Ishikawa (cell line): ENCODE measurements around the gene CRTAC1.

Experiments used
- CEBPB ChIP-seq: IDR thresholded peaks from 2 replicates; pipeline ENCODE4 v1.6.1; 2012
- CREB1 ChIP-seq: IDR thresholded peaks from 2 replicates; pipeline ENCODE4 v1.6.1; 2012; ENCODE audit warnings: low read depth
- EGR1 ChIP-seq: IDR thresholded peaks from 2 replicates; pipeline ENCODE4 v1.6.1; 2012
- EP300 ChIP-seq: IDR thresholded peaks from 2 replicates; pipeline ENCODE4 v1.6.1; 2012; ENCODE audit warnings: borderline replicate concordance
- FOXM1 ChIP-seq: IDR thresholded peaks from 2 replicates; pipeline ENCODE4 v1.6.1; 2012; ENCODE audit warnings: low read depth, borderline replicate concordance
- NFIC ChIP-seq: IDR thresholded peaks from 2 replicates; pipeline ENCODE4 v1.6.1; 2012
- RAD21 ChIP-seq: IDR thresholded peaks from 2 replicates; pipeline ENCODE4 v1.6.1; 2012; ENCODE audit warnings: low read depth
- TAF1 ChIP-seq: IDR thresholded peaks from 2 replicates; pipeline ENCODE4 v1.6.1; 2012; ENCODE audit warnings: low read depth, mild to moderate bottlenecking
- TCF12 ChIP-seq: IDR thresholded peaks from 2 replicates; pipeline ENCODE4 v1.6.1; 2012; ENCODE audit warnings: low read depth
- TEAD4 ChIP-seq: IDR thresholded peaks from 2 replicates; pipeline ENCODE4 v1.6.1; 2012
- YY1 ChIP-seq: IDR thresholded peaks from 2 replicates; pipeline ENCODE4 v1.6.1; 2012; ENCODE audit warnings: low read depth
- ZBTB7A ChIP-seq: IDR thresholded peaks from 2 replicates; pipeline ENCODE4 v1.6.1; 2012; ENCODE audit warnings: low read depth
- TF ChIP-seq, protein P1 (sequence below): IDR thresholded peaks from 2 replicates; pipeline ENCODE4 v1.6.1; 2012; ENCODE audit warnings: low read depth, mild to moderate bottlenecking
- TF ChIP-seq, protein P2 (sequence below): IDR thresholded peaks from 2 replicates; pipeline ENCODE4 v1.6.1; 2012
- TF ChIP-seq, protein P3 (sequence below): IDR thresholded peaks from 2 replicates; pipeline ENCODE4 v1.6.1; 2012

CRTAC1 gene

DNA sequence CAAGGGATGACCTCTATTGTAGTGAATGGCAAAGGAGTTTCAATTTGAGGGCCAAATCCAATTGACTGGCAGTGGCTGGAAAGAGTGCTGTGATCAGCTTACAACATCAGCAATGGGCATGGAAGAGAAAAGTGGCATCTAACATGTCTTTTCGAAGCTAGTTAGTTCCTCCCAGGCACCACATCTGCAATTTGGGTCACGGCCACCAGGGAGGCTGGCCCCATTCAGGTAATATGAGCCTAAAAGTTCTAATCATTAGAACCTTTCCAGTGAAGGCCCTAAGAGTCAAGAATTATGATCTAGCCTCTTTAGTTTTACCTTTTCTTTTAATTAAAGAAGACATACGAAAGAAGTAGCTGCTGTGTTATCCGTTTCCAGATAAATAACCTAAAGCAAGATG, 17.3 kb downstream of the CRTAC1 start:
- TF ChIP-seq CREB1: no peak
- TF ChIP-seq, protein P1, sequence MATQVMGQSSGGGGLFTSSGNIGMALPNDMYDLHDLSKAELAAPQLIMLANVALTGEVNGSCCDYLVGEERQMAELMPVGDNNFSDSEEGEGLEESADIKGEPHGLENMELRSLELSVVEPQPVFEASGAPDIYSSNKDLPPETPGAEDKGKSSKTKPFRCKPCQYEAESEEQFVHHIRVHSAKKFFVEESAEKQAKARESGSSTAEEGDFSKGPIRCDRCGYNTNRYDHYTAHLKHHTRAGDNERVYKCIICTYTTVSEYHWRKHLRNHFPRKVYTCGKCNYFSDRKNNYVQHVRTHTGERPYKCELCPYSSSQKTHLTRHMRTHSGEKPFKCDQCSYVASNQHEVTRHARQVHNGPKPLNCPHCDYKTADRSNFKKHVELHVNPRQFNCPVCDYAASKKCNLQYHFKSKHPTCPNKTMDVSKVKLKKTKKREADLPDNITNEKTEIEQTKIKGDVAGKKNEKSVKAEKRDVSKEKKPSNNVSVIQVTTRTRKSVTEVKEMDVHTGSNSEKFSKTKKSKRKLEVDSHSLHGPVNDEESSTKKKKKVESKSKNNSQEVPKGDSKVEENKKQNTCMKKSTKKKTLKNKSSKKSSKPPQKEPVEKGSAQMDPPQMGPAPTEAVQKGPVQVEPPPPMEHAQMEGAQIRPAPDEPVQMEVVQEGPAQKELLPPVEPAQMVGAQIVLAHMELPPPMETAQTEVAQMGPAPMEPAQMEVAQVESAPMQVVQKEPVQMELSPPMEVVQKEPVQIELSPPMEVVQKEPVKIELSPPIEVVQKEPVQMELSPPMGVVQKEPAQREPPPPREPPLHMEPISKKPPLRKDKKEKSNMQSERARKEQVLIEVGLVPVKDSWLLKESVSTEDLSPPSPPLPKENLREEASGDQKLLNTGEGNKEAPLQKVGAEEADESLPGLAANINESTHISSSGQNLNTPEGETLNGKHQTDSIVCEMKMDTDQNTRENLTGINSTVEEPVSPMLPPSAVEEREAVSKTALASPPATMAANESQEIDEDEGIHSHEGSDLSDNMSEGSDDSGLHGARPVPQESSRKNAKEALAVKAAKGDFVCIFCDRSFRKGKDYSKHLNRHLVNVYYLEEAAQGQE: no peak
- TF ChIP-seq, protein P2, sequence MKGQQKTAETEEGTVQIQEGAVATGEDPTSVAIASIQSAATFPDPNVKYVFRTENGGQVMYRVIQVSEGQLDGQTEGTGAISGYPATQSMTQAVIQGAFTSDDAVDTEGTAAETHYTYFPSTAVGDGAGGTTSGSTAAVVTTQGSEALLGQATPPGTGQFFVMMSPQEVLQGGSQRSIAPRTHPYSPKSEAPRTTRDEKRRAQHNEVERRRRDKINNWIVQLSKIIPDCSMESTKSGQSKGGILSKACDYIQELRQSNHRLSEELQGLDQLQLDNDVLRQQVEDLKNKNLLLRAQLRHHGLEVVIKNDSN: no peak
- no peak for TF ChIP-seq ZBTB7A
- TF ChIP-seq RAD21: no peak
- no peak for TF ChIP-seq TCF12

DNA sequence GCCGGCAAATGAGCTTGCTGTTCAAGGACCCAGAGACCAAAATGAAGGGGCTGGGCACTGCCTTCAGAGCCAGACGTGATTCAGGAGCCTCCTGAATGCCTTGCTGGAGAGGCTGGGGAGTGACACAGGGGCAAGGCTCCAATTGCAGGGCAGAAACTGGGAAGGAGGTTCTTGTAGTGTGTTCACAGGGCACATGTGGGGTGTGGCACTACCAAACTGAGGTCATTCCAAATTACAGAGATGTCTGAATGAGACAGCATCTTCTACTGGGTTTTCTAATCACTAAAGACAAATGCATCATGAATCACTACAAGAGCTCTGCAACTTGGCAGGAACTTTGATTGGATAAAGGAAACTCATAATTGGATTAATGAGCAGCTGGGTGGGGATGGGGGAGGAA, 17.8 kb downstream of the CRTAC1 start:
- no peak for TF ChIP-seq CEBPB
- TF ChIP-seq YY1: no peak
- no peak for TF ChIP-seq TAF1
- TF ChIP-seq CREB1: no peak
- no peak for TF ChIP-seq FOXM1
- TF ChIP-seq NFIC: no peak
- no peak for TF ChIP-seq TCF12
- TF ChIP-seq TEAD4: no peak

DNA sequence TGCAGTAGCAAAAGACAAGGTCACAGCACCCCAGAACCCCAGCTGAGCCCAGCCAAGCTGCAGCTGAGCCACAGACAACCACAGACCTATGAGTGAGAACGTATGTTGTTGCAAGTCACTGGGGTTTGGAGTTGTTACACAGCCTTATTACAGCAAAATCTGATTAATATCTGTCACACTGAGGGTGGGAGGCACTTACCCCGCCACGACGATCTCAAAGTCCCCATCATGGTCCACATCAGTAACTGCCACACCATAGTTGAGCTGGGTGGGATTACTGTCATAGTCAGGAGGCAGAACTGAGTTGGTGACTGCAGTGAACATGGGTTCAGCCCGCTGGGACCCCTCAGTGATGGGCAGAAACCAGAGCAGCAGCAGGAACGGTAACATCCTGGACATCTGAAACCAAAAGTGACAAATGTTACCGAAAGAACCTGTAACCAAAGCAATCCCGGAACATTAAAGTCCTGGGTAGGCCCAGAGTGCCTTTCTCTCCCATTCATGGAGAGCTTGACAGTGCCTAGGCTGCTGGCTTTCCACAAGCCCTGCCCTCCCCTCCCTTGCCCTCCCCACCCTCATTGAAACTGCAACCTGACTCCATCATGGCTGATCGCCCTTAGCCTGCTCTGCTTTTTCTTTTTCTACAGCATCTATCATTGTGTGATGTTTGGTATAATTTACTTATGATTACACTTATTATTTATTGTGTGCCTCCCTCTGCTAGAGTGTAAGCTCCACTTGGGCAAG, 19.3 kb downstream of the CRTAC1 start:
- TF ChIP-seq ZBTB7A: no peak

DNA sequence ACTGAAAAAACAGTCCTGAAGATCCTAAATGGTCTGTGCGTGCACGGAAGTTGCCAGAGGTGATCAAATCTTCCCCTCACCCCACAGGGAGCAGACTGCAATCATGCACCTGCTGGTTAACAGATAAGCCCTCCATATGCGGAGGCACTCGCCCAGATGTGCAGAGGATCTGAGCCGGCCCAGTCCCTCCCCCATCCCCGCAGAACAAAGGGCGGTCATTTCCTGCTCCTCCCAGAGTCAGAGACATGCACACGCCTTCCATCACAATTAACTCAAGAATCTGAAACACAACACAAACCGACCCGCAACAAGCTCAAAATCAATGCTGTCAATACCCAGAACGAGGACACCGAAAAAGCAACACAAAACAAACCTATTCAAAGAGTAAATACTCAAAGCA, 24.2 kb downstream of the CRTAC1 start:
- TF ChIP-seq, protein P1: no peak
- TF ChIP-seq YY1: no peak

DNA sequence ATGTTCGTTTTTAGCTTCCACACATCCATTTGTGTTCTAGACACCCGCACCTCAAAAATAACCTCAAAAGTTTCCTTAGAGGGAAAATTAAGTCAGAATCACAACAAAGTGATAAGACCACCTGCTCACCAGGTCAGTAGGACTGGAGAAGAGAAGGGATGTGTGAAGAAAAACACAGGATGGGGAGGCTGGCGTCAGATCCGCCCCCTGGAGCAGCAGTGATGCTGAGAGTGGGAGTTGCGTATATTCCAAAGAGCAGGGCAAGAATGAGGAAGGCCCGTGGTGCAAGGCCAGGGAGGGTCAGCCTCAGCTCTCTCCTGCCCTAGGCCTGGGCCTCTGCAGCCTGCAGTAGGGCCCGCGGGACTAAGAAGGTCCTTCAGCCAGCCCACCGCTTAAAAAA, 28.7 kb downstream of the CRTAC1 start:
- TF ChIP-seq, protein P2: no peak
- TF ChIP-seq TEAD4: no peak
- TF ChIP-seq RAD21: no peak
- no peak for TF ChIP-seq YY1
- no peak for TF ChIP-seq TCF12
- no peak for TF ChIP-seq FOXM1
- no peak for TF ChIP-seq EGR1
- no peak for TF ChIP-seq CEBPB
- no peak for TF ChIP-seq CREB1
- TF ChIP-seq, protein P3, sequence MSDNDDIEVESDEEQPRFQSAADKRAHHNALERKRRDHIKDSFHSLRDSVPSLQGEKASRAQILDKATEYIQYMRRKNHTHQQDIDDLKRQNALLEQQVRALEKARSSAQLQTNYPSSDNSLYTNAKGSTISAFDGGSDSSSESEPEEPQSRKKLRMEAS: no peak
- no peak for TF ChIP-seq TAF1
- no peak for TF ChIP-seq NFIC
- TF ChIP-seq EP300: no peak
- TF ChIP-seq ZBTB7A: no peak
- TF ChIP-seq, protein P1: no peak

DNA sequence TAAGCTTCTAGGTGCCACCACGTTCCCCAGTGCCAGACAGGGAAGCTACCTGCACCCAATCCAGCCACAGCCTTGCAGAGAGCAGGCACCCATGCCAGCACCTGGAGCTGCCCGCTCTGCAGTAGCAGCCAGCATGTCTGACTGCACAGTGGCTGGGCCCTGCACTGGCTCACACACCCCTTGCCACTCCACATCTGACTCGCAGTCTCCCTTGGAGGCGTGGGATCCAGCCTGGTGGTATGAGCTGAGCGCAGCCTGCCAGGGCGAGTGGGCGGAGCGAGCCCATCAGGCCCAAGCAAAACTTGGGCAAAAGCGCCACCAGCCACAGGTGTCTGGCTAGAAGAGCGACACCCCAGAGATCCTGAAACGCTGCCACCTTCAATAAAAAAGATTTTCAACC, 30.1 kb downstream of the CRTAC1 start:
- TF ChIP-seq RAD21 (no peak), FOXM1 (no peak), CREB1 (no peak), NFIC (no peak), EGR1 (no peak), EP300 (no peak), CEBPB (no peak), ZBTB7A (no peak), TCF12 (no peak), TAF1 (no peak), TEAD4 (no peak), YY1 (no peak)
- TF ChIP-seq, protein P3: no peak
- TF ChIP-seq, protein P2: no peak
- TF ChIP-seq, protein P1: no peak
